UCSD-AML1 (cell line): ENCODE results near the gene IFNG.
"Not testable (repeated sequence)": the region's sequence is repeated elsewhere in the genome, so short reads cannot be mapped to it uniquely, and the experiment has no call there.

Experiments used
- DNase-seq: peaks from one replicate; lab custom pipeline; 2025; ENCODE audit not compliant: unreplicated experiment; lab: John Stamatoyannopoulos, UW

The IFNG gene

DNA sequence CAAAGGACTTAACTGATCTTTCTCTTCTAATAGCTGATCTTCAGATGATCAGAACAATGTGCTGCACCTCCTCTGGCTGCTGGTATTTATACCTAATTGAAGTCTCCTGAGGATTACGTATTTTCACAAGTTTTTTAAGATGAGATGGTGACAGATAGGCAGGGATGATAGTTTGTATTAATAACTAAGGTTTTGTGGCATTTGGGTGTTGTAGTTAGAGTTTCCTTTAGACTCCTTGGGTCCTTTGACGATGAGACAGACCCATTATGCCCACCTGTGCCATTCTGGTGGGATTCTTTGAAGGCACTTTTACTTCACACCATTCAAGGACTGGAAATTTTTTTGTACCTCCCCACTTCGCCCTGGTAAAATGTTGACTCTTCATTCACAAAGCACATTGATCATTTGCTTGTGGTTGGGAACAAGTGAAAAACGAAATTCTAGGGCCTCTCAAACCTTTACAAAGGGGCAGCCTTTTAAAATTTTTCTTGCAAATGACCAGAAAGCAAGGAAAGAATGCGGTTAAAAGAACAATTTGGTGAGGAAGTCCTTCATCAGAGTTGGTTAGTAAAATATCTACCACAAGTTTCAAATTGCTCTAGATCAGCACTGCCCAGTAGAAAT is at the start of gene IFNG:
Gene IFNG (minus strand): TSS at position 60 of the 624 bp plus-strand sequence. CDS start 125 bp downstream, outside the sequence.
- DNase-seq = no peak

GRCh38 chr12:68209048-68209728 is 49.6 kb upstream of the IFNG start:
- DNase-seq = not testable (repeated sequence)

DNA sequence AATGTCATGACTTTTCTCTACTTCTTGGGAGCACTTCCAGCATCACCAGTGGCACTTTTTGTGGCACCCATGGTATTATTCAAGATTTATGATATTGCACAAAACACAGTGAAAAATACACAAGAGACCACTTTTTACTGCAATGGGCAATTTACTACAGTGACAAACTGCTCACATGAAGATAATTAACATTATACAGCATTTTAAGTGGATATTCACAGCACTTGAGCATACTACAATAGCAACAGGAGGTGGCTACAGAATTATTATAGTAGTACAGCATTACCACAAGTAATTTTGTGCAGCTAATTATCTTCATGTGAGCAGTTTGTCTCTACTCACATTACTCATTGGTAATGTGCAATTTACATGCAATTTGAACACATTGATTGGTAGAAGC is 47.7 kb upstream of the IFNG start:
- DNase-seq = no peak

GRCh38 chr12:68206446-68206845 is 46.9 kb upstream of the IFNG start:
- DNase-seq = no peak

- DNase-seq = no peak
These were observed 43.9 kb upstream of the IFNG start for GRCh38 chr12:68203460-68203875.

- no peak for DNase-seq
These were observed 41.3 kb upstream of the IFNG start for GRCh38 chr12:68200854-68201253.

DNA sequence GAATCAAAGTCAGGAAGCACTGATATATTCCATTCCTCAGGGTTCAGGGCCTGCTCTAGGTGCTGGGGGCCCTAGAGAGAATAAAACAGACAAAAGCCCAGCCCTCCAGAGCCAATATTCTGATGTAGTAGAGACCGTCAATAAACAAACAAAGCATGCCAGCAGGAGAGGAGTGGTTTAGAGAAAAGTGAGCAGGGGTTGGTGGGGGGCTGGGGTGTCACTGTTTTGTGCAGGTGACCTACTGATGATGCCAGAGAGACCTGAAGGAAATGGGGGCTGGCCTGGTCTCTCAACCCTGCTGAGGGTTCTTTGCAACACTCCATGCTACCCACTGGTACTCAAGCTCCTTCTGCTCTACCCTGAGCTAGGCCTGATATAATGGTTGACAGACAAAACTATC is 39.6 kb upstream of the IFNG start:
- no peak for DNase-seq

DNA sequence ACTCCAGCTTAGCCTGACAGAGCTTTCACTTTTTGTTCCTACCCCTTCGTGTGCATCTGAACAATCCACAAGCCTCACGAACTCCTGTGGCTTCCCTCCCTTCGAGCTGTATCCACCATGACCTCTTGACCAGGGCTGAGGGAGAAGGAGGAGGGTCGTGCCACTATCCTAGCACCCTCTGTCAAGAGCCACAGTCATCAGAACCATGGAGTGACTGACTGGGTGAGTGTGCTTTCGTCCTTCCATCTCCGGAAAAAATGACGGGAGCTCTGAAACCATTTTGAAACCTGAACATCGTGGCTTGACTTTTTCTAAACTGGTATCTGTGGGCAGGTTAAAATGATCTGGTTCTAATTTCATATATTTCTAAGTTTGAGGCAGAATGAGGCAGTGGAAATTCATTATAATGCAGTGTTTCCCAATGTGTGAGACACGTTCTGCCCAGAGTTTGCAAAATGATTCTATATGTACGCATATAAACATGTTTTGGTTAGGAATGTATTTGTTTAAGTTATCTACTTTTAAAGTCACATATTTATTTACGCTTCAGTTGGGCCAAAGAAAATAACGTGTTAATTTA is 39.1 kb upstream of the IFNG start:
- DNase-seq = no peak

- no peak for DNase-seq
These were observed 30.8 kb upstream of the IFNG start for GRCh38 chr12:68190301-68190700.

GRCh38 chr12:68189821-68190242 is 30.3 kb upstream of the IFNG start:
- DNase-seq = no peak

DNA sequence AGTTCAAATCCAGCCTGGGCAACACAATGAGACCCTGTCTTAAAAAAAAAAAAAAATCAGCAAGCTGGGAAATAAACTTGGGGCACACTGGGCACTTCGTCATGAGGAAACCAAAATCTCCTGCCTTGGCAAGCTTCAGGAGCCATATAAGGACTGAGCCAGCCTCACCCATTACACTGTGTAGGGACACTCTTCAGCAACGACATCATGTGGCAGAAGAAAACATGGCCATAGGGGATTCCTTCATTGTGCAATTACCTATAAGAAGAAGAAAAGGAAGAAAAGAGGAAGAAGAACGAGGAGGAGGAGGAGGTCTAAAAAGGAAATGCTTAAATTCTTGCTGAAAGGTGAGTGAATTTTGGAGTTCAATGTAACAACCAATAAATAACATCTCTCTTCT is 26.1 kb upstream of the IFNG start:
- DNase-seq = no peak

DNA sequence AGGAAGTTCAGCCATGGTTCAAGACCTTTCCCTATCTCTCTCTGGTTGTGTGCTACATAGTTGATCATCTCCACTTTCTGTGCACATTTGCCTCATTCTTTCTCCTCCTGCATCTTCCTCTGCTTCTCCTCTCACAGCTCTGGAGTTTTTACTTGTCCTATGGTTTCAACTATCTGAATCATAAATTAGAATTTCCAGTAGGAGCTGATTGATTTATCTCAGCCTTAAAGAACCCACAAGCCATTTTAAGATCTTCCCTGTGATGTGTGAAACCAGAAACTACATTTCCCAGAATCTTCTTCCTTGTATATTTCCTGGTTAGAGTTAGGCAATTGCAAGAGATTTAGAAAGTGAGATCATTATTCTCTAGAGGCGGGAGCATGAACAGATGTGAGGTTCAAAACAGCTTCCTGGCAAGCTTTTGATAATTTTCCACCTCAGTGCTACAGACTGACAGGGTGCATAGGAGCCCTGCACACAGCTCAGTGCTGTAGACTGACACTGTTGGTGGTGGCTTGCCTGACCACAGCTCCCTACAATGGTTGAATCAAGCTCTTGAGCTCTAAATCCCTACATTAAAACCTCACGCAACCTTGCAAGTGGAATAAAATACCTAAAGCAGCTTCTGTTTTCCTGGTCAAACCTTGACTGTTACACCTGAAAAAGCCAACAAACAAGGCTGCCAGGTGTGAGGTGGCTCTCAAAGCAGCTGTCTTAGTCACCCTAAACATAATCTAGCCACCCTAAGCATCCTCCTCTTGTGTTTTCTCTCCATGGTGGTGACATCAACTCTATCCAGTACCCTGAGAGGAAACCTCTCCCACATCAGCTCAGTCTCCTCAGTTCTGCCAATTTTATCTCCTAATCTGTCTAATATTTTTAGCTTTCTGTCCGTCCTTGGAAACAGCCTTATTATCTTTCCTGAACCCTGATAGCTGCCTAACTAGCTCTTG is 21.5 kb upstream of the IFNG start:
- DNase-seq = no peak

GRCh38 chr12:68178774-68179439 is 19.4 kb upstream of the IFNG start:
- DNase-seq = no peak

DNA sequence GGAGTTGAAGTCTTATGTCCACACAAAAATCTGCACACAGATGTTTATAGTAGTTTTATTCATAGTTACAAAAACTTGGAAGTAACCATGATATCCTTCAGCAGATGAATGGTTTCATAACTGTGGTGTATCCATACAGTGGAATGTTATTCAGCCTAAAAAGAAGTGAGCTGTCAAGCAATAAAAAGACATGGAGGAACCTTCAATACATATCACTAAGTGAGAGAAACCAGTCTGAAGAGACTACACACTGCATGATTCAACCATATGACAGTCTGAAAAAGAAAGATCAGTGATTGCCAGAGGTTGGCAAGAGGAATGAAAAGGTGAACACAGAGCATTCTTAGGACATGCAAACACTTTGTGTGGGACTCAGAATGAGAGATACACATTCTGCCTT is 18.6 kb upstream of the IFNG start:
- DNase-seq = no peak

GRCh38 chr12:68177562-68177961 is 18.0 kb upstream of the IFNG start:
- DNase-seq = no peak

- DNase-seq = no peak
These were observed 16.7 kb upstream of the IFNG start for GRCh38 chr12:68176257-68176656.

DNA sequence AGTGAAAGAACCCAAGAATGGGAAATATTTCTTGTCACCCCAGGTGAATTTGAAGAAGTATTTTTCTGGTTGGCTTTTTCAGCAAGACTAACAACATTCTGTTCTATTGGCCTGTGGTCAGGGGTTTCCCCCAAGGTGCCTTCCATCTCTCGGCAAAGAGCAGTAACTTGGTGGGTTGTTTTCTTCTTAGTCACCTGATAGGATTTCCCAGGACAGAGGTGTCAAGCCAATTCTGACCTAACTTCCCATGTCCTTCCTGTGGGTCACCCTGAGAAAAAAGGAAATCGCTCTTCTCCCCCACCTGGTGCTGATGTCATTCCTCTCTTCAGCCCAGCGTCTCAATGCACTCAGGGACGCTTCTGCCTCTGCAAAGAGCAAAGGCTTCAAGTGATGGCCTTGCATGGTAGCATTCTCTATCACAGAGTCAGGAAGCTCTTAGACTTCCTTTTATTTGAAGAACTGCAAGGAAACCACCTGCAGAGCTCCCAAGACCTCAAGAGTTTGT is 16.1 kb upstream of the IFNG start:
- DNase-seq = no peak

DNA sequence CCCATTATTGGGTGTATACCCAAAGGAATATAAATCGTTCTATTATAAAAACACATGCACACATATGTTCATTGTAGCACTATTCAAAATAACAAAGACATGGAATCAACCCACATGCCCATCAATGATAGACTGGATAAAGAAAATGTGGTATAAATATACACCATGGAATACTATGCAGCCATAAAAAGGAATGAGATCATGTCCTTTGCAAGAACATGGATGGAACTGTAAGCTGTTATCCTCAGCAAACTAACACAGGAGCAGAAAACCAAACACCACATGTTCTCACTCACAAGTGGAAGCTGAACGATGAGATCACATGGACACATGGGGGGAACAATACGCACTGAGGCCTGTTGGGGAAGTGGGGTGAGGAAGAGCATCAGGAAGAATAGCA is 15.2 kb upstream of the IFNG start:
- not testable (repeated sequence) for DNase-seq

- DNase-seq = no peak
These were observed 14.3 kb upstream of the IFNG start for GRCh38 chr12:68173792-68174191.

DNA sequence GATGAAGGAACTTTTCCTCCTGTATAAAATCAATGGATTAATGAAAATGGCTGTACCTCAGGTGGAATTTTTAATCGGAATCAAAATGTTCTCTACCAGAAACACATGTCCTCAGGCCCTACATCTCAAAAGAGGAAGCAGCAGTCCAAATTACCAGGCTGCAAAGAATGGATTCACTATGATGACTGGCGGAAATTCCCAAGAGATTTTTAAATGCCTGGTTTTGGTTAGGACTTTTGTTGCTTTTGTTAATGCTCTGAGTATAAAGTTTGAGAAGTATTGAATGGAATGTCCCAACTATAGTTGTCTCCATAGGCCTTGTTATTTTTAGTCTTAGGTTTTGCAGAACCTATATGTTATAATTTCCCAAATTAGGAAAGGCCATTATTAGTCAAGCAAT is 11.2 kb upstream of the IFNG start:
- DNase-seq = no peak
